GM12864 (cell line): ENCODE data around the gene ATXN2L.

Experiments
- DNase-seq: peaks from one replicate; pipeline ENCODE4 v3.0.0-alpha.2; 2011; ENCODE audit warnings: low read depth
- H3K4me3 ChIP-seq: 2 replicates; pipeline ENCODE4 v1.5.1; 2011; ENCODE audit warnings: mild to moderate bottlenecking, low read depth, low read length, control low read depth
- TF ChIP-seq, protein P1 (sequence below): IDR thresholded peaks from 2 replicates; pipeline ENCODE4 v1.5.1; 2011; ENCODE audit warnings: low read depth, mild to moderate bottlenecking, moderate library complexity, low read length, control low read depth, inconsistent platforms; ENCODE audit errors: missing control alignments

Gene ATXN2L

DNA sequence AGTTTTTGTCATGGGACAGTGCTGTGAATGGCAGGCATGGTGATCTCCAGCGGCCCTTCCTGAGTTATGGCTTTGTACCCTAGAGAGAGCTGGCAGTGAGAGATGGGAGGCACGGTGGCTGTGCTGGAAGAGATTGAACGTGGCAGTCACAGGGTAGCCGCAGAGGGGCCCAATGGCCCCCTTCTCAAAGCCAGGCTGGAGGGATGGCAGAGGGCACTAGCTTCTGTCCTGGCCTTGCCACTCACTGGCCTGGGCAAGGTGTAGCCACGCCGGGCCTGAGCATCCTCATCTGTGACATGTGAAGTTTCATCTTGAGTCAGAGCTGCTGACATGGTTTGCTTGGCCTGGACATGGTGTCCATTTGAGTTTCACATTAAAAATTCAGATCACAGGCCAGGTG lies 51.6 kb downstream of the ATXN2L start:
- no peak overlapping the region for H3K4me3 ChIP-seq
- TF ChIP-seq, protein P1, sequence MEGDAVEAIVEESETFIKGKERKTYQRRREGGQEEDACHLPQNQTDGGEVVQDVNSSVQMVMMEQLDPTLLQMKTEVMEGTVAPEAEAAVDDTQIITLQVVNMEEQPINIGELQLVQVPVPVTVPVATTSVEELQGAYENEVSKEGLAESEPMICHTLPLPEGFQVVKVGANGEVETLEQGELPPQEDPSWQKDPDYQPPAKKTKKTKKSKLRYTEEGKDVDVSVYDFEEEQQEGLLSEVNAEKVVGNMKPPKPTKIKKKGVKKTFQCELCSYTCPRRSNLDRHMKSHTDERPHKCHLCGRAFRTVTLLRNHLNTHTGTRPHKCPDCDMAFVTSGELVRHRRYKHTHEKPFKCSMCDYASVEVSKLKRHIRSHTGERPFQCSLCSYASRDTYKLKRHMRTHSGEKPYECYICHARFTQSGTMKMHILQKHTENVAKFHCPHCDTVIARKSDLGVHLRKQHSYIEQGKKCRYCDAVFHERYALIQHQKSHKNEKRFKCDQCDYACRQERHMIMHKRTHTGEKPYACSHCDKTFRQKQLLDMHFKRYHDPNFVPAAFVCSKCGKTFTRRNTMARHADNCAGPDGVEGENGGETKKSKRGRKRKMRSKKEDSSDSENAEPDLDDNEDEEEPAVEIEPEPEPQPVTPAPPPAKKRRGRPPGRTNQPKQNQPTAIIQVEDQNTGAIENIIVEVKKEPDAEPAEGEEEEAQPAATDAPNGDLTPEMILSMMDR = no peak
- DNase-seq = no peak

DNA sequence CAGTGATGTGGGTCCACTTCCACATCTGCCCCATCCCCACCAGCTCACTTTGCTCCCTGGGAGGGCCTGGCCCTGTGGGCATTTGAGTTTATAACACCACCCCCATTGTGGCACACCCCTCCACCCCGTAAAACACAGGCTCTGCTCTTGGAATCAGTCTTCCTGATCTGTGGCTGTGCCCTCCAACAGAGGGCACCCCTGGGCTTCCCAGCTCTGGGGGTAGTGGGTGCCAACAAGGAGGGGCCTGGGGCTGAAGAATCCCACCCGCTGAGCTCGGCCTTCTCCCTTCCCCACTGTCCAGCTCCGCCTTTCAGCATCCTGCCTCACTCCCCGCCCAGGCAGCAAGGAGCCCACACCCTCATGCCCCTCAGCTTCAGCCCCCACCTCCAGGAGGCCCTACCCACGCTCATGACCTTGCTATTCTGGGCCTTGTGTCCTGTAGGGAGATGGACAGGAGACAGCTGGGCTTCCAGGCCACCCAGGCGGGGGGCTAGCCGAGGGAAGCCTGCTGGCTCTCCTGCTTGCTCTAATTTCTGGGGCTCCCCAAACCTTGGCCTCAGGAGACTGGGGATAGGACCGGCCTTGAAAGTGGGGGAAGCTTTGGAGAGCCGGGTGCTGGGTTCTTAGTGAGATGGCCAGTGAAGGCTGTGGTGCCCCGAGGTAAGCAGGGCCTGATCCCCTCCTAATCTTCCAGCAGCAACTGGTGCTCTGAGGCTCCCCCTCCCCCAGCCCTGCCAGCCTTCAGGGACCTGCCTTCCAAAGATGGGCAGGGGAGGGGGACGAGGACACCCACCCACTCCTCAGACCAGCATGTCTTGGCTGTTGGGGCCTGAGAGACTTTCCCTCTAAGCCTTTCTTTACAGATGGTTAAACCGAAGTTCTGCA lies 52.6 kb downstream of the ATXN2L start:
- no peak overlapping the region for H3K4me3 ChIP-seq
- TF ChIP-seq, protein P1 = no peak
- no peak for DNase-seq

DNA sequence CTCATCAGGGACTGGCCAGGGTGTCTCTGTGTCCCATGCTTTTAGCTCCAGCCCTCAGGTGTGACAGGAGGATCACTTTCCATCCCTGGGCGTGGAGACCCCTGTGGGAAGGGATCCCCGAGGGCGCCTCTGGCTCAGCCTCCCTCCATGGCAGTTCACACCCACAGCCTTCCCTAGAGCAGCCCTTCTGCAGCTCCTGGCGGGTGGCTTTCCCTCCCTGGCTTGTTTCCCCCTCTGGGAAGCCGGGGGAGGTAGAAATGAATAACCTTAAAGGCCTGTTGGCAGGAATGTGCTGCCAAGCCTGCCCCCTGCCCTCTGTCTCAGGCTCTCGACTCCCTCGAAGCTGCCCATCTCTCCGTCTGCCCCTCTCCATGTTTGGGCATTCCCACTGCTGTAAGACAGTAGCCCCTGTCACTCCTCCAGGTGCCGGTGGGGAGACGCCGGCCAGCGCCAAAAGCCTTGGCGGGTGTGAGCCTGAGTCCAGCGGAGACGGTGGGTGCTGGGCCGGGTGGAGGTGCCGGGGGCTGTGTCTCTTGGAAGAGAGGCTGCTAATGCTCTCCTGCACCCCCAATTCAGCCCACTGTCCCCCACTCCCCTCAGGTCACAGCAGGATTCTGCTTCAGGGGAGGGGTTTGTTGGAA lies 53.3 kb downstream of the ATXN2L start:
- no peak overlapping the region for H3K4me3 ChIP-seq
- DNase-seq = no peak
- TF ChIP-seq, protein P1 = no peak

DNA sequence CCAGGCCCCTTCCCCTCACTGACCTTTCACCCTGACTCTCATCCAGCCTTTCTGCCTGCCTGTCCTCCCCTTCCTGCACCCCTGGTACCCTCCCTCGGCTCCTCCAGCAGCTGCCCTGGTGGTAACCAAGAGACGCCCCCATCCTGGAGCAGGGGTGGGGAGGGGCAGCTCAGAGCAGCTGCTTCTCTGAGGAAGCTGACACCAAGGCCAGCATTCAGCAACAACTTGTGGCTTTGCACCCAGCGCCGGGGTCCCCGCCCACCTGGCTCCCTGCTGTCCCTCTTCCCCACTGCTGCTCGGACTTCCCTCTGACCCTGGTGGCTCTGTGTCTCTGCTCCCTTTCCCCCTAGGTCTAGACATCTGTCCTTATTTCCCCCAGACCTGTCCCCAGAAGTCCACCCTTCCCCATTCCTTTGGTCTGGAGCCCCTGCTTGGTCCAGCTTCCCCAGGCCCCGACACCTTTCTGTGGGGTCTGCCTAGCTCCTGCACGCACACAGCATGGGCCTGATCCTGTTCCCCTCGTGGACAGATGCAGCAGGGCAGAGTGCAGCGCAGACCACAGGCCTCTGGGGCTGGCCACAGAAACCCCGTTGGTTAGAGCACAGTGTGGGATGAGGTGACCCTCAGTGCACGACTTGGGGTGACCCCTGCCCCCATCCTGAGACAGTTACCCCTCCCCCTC lies 54.3 kb downstream of the ATXN2L start:
- DNase-seq = no peak
- H3K4me3 ChIP-seq = no peak overlapping the region
- TF ChIP-seq, protein P1 = no peak

DNA sequence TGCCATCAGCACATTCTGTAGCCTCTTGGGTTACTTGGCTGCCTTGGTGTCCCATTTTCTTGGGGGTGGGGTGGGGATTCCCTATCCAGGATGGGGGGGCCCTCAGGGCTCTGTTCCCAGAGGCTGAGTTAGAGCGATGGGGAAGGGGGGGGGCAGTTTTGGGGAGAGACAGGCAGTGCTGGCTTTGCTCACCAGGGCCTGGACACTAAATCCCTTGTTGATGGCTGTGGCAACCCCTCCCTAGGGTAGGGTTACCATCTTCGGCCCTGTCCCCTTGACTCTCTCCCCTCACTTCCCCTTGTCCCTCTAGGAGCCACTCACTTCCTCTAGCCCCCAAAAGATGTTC lies 54.8 kb downstream of the ATXN2L start:
- TF ChIP-seq, protein P1 = no peak
- no peak for DNase-seq

DNA sequence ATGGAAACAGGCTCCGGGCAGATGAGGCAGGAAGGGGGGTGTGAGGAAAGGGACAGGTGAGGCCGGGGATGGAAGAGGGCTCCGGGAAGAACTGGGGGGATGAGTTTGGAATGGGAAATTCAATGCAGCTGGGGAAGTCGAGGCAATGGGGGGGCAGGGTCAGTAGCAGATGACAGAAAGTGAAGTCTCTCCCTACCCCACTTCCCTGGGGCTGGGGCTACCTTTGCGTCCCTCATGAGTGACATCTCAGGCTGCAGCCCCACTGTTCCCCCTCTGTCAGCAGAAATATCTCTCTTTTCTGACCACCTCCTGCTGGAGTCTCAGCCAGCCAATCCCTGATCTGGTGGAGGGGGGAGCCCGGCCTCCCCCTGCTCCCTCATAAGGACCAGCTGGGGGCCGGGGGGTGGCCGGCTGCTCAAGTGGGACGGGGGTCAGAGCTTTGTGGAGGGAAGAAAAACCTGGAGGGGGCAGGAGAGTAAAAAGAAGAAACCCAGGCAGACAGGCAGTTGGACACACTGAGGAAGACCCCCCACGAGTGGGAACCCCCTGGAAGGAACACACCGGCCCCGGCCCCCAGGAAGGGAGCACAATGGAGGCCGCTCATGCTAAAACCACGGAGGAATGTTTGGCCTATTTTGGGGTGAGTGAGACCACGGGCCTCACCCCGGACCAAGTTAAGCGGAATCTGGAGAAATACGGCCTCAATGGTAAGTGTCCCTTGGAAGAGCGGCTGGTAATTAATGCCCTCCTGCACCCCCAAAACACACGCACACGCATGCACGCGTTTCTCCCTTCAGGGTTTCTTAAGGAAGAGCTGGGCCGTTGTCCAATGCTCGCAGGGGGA lies 55.5 kb downstream of the ATXN2L start, which contains the start of gene ATP2A1:
Gene ATP2A1, plus strand, starts transcription at position 406 of the 844 bp plus-strand sequence. Its CDS starts 184 bp downstream, at position 590.
- H3K4me3 ChIP-seq = peak within 1 kb of the TSS; percentile 69
- no peak for DNase-seq
- TF ChIP-seq, protein P1 = no peak

More for the DNA sequence above, 54.8 kb downstream of the ATXN2L start:
- no peak overlapping the region for H3K4me3 ChIP-seq
